Ishikawa (cell line): ENCODE measurements around the gene DLGAP3.

Experiments used
- CEBPB ChIP-seq: IDR thresholded peaks from 2 replicates; pipeline ENCODE4 v1.6.1; 2012
- CREB1 ChIP-seq: IDR thresholded peaks from 2 replicates; pipeline ENCODE4 v1.6.1; 2012; ENCODE audit warnings: low read depth
- EGR1 ChIP-seq: IDR thresholded peaks from 2 replicates; pipeline ENCODE4 v1.6.1; 2012
- EP300 ChIP-seq: IDR thresholded peaks from 2 replicates; pipeline ENCODE4 v1.6.1; 2012; ENCODE audit warnings: borderline replicate concordance
- FOXM1 ChIP-seq: IDR thresholded peaks from 2 replicates; pipeline ENCODE4 v1.6.1; 2012; ENCODE audit warnings: low read depth, borderline replicate concordance
- NFIC ChIP-seq: IDR thresholded peaks from 2 replicates; pipeline ENCODE4 v1.6.1; 2012
- RAD21 ChIP-seq: IDR thresholded peaks from 2 replicates; pipeline ENCODE4 v1.6.1; 2012; ENCODE audit warnings: low read depth
- TAF1 ChIP-seq: IDR thresholded peaks from 2 replicates; pipeline ENCODE4 v1.6.1; 2012; ENCODE audit warnings: low read depth, mild to moderate bottlenecking
- TCF12 ChIP-seq: IDR thresholded peaks from 2 replicates; pipeline ENCODE4 v1.6.1; 2012; ENCODE audit warnings: low read depth
- TEAD4 ChIP-seq: IDR thresholded peaks from 2 replicates; pipeline ENCODE4 v1.6.1; 2012
- YY1 ChIP-seq: IDR thresholded peaks from 2 replicates; pipeline ENCODE4 v1.6.1; 2012; ENCODE audit warnings: low read depth
- ZBTB7A ChIP-seq: IDR thresholded peaks from 2 replicates; pipeline ENCODE4 v1.6.1; 2012; ENCODE audit warnings: low read depth
- TF ChIP-seq, protein P1 (sequence below): IDR thresholded peaks from 2 replicates; pipeline ENCODE4 v1.6.1; 2012
- TF ChIP-seq, protein P2 (sequence below): IDR thresholded peaks from 2 replicates; pipeline ENCODE4 v1.6.1; 2012
- TF ChIP-seq, protein P3 (sequence below): IDR thresholded peaks from 2 replicates; pipeline ENCODE4 v1.6.1; 2012; ENCODE audit warnings: low read depth, mild to moderate bottlenecking

The DLGAP3 gene

DNA sequence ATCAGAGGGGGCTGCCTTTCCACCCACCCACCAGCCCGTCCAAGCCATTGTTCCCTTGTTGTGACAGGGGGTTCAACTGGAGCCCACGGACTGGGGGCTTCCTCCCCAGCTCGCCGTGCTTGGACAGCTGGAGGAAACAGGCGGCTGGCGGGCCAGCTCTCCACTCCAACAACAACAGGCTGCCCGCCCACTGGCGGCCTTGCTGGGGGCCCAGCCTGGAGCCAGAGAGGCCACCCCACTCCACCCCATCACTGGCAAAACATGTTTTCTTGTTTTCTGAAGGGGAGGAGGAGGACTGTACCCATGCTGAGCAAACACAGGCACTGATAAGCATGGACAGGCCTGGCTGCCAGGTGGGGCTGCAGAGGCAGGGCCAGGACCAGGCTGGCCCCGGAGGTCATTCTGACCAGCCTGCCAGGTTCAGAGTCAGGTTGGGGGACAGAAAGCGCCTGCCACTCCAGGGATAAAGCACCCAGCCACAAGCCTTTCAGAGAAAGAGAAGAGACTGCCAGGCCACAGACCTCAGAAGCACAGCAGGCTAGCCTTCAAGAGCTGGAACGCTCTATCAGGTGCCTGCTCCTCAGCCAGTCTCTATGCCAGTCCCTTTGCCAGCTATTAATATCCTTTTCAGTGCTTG lies 103.9 kb downstream of the DLGAP3 start:
- TF ChIP-seq TAF1 (no peak), YY1 (no peak), NFIC (no peak), EP300 (no peak)
- TF ChIP-seq, protein P1, sequence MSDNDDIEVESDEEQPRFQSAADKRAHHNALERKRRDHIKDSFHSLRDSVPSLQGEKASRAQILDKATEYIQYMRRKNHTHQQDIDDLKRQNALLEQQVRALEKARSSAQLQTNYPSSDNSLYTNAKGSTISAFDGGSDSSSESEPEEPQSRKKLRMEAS: no peak

- TF ChIP-seq, protein P1: no peak
- TF ChIP-seq TEAD4: no peak
- TF ChIP-seq CREB1: no peak
- no peak for TF ChIP-seq TAF1
- TF ChIP-seq EGR1: no peak
- TF ChIP-seq EP300: no peak
- no peak for TF ChIP-seq YY1
- no peak for TF ChIP-seq TCF12
- TF ChIP-seq NFIC: no peak
- TF ChIP-seq ZBTB7A: no peak
- TF ChIP-seq, protein P2, sequence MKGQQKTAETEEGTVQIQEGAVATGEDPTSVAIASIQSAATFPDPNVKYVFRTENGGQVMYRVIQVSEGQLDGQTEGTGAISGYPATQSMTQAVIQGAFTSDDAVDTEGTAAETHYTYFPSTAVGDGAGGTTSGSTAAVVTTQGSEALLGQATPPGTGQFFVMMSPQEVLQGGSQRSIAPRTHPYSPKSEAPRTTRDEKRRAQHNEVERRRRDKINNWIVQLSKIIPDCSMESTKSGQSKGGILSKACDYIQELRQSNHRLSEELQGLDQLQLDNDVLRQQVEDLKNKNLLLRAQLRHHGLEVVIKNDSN: no peak
- TF ChIP-seq CEBPB: no peak
- no peak for TF ChIP-seq RAD21
- TF ChIP-seq, protein P3, sequence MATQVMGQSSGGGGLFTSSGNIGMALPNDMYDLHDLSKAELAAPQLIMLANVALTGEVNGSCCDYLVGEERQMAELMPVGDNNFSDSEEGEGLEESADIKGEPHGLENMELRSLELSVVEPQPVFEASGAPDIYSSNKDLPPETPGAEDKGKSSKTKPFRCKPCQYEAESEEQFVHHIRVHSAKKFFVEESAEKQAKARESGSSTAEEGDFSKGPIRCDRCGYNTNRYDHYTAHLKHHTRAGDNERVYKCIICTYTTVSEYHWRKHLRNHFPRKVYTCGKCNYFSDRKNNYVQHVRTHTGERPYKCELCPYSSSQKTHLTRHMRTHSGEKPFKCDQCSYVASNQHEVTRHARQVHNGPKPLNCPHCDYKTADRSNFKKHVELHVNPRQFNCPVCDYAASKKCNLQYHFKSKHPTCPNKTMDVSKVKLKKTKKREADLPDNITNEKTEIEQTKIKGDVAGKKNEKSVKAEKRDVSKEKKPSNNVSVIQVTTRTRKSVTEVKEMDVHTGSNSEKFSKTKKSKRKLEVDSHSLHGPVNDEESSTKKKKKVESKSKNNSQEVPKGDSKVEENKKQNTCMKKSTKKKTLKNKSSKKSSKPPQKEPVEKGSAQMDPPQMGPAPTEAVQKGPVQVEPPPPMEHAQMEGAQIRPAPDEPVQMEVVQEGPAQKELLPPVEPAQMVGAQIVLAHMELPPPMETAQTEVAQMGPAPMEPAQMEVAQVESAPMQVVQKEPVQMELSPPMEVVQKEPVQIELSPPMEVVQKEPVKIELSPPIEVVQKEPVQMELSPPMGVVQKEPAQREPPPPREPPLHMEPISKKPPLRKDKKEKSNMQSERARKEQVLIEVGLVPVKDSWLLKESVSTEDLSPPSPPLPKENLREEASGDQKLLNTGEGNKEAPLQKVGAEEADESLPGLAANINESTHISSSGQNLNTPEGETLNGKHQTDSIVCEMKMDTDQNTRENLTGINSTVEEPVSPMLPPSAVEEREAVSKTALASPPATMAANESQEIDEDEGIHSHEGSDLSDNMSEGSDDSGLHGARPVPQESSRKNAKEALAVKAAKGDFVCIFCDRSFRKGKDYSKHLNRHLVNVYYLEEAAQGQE: no peak
- TF ChIP-seq FOXM1: no peak
Measured at GRCh38 chr1:34824817-34825454, 104.5 kb downstream of the DLGAP3 start.

- no peak for TF ChIP-seq RAD21
- no peak for TF ChIP-seq TEAD4
- no peak for TF ChIP-seq FOXM1
- no peak for TF ChIP-seq TCF12
- TF ChIP-seq, protein P2: no peak
- no peak for TF ChIP-seq CEBPB
- TF ChIP-seq, protein P3: no peak
- TF ChIP-seq ZBTB7A: no peak
- no peak for TF ChIP-seq TAF1
- TF ChIP-seq EP300: no peak
Measured at GRCh38 chr1:34822202-34822601, 107.2 kb downstream of the DLGAP3 start.

GRCh38 chr1:34816778-34817177 lies 112.7 kb downstream of the DLGAP3 start:
- TF ChIP-seq CEBPB (no peak), FOXM1 (no peak), NFIC (no peak), TCF12 (no peak), YY1 (no peak), TEAD4 (no peak), EGR1 (no peak), TAF1 (no peak), ZBTB7A (no peak), EP300 (no peak), RAD21 (no peak), CREB1 (no peak)
- TF ChIP-seq, protein P1: no peak
- TF ChIP-seq, protein P2: no peak
- TF ChIP-seq, protein P3: no peak
